CD14-positive monocyte (primary cell): ENCODE results near the gene CSTF2. TPM values are rescaled to one million over a fixed set of nuclear protein-coding genes. Genes with fewer than 3 reads are reported as not detected.

Experiments used
- DNase-seq, 3 donors: peaks; one replicate each; pipeline ENCODE4 v3.0.0-alpha.2; 2011 to 2022
- H2AFZ ChIP-seq: 2 replicates; pipeline ENCODE4 v1.6.0; 2012; ENCODE audit warnings: mild to moderate bottlenecking, low read depth, low read length, inconsistent platforms; ENCODE audit not compliant: insufficient read depth, poor library complexity, severe bottlenecking
- H3K27ac ChIP-seq, 2 donors: 1 replicate in 1 of 2; 2 replicates in 1 of 2; pipeline ENCODE4 v1.5.1; 2012 to 2013; ENCODE audit warnings: low read length in 2 of 2, control low read depth in 1 of 2, inconsistent platforms in 1 of 2, low read depth in 1 of 2, mild to moderate bottlenecking in 1 of 2
- H3K27me3 ChIP-seq, 2 donors: one replicate each; pipeline versions ENCODE4 v1.6.0 to v1.6.1; 2011 to 2013; ENCODE audit warnings: low read length in 2 of 2; ENCODE audit not compliant: control insufficient read depth in 2 of 2, insufficient read depth in 2 of 2
- H3K36me3 ChIP-seq, 2 donors: replicated peaks in 1 of 2; 1 replicate in 1 of 2; 2 replicates in 1 of 2; pipeline versions ENCODE4 v1.5.1 to v1.6.1; 2012 to 2013; ENCODE audit warnings: low read length in 2 of 2, control low read depth in 1 of 2, inconsistent platforms in 1 of 2, mild to moderate bottlenecking in 1 of 2; ENCODE audit not compliant: insufficient read depth in 2 of 2, control insufficient read depth in 1 of 2
- H3K4me1 ChIP-seq, 2 donors: 1 replicate in 1 of 2; 2 replicates in 1 of 2; pipeline versions ENCODE4 v1.5.1 to v1.6.1; 2012 to 2013; ENCODE audit warnings: low read length in 2 of 2, control low read depth in 1 of 2, inconsistent platforms in 1 of 2, mild to moderate bottlenecking in 1 of 2, moderate library complexity in 1 of 2; ENCODE audit not compliant: insufficient read depth in 2 of 2, control insufficient read depth in 1 of 2
- H3K4me2 ChIP-seq: replicated peaks from 2 replicates; pipeline ENCODE3; 2012; ENCODE audit warnings: low read length, moderate library complexity, mild to moderate bottlenecking; ENCODE audit not compliant: poor library complexity, severe bottlenecking; ENCODE audit errors: extremely low read depth
- H3K4me3 ChIP-seq, 3 experiments: fragments of 200-600 bp in 1 of 3; sonication (generic) in 1 of 3; replicated peaks in 1 of 3; 1 replicate in 2 of 3; 2 replicates in 1 of 3; pipeline ENCODE4 v1.5.1; 2011 to 2013; ENCODE audit warnings: low read length in 3 of 3, mild to moderate bottlenecking in 3 of 3, control low read depth in 2 of 3, low read depth in 2 of 3, inconsistent platforms in 1 of 3, moderate library complexity in 1 of 3
- H3K79me2 ChIP-seq: 2 replicates; pipeline ENCODE4 v1.6.0; 2012; ENCODE audit warnings: mild to moderate bottlenecking, control low read depth, inconsistent platforms, low read length, moderate library complexity; ENCODE audit not compliant: insufficient read depth
- H3K9ac ChIP-seq: 2 replicates; pipeline ENCODE4 v1.6.0; 2017; ENCODE audit warnings: low read length, mild to moderate bottlenecking; ENCODE audit not compliant: insufficient read depth, poor library complexity, severe bottlenecking
- H3K9me3 ChIP-seq, 2 donors: replicated peaks in 1 of 2; 1 replicate in 1 of 2; 2 replicates in 1 of 2; pipeline versions ENCODE4 v1.5.1 to v1.6.1; 2012 to 2013; ENCODE audit warnings: low read length in 2 of 2, control low read depth in 1 of 2; ENCODE audit not compliant: control insufficient read depth in 1 of 2, insufficient read depth in 1 of 2
- H4K20me1 ChIP-seq: 2 replicates; pipeline ENCODE4 v1.6.0; 2012; ENCODE audit warnings: mild to moderate bottlenecking, low read length, control low read depth, moderate library complexity; ENCODE audit not compliant: insufficient read depth
- H3K27ac Mint-ChIP-seq, 7 donors: one replicate each; pipeline ENCODE4 v1.8.0; 2020; ENCODE audit warnings: mild to moderate bottlenecking in 7 of 7, mixed read lengths in 7 of 7, moderate library complexity in 6 of 7, inconsistent platforms in 2 of 7
- H3K27me3 Mint-ChIP-seq, 3 donors: one replicate each; pipeline ENCODE4 v1.8.0; 2021 to 2022; ENCODE audit warnings: low read depth in 3 of 3, mild to moderate bottlenecking in 3 of 3, mixed read lengths in 3 of 3, moderate library complexity in 3 of 3, inconsistent platforms in 1 of 3
- H3K36me3 Mint-ChIP-seq, 2 donors: one replicate each; pipeline ENCODE4 v1.8.0; 2020; ENCODE audit warnings: mixed read lengths in 2 of 2, inconsistent platforms in 1 of 2, mild to moderate bottlenecking in 1 of 2
- H3K4me1 Mint-ChIP-seq: one replicate; pipeline ENCODE4 v1.8.0; 2020; ENCODE audit warnings: mild to moderate bottlenecking, mixed read lengths
- H3K4me3 Mint-ChIP-seq, 2 donors: one replicate each; pipeline ENCODE4 v1.8.0; 2020; ENCODE audit warnings: mild to moderate bottlenecking in 2 of 2, mixed read lengths in 2 of 2, moderate library complexity in 1 of 2
- H3K9me3 Mint-ChIP-seq, 7 donors: one replicate each; pipeline ENCODE4 v1.8.0; 2020 to 2022; ENCODE audit warnings: mixed read lengths in 7 of 7, mild to moderate bottlenecking in 6 of 7, moderate library complexity in 6 of 7, inconsistent platforms in 2 of 7
- WGBS: methylation state at CpG from one replicate; pipeline ENCODE4 v1.1.5; 2013; ENCODE audit warnings: missing lambda C conversion rate; ENCODE audit not compliant: insufficient coverage; 5-methylcytosine and 5-hydroxymethylcytosine counted together
- intact Hi-C, 2 donors: fragments of 100-400 bp; cut with micrococcal nuclease; formaldehyde crosslinking; loops; one replicate each; pipeline versions ENCODE4 v1.15.0 to v1.15.1; 2023
- polyA plus RNA-seq, 3 donors: library from polyadenylated mRNA; depleted of rRNA in 1 of 3; unstranded in 2 of 3; stranded (reverse) in 1 of 3; fragments of 300-500 nt in 2 of 3; fragments of >200 nt in 1 of 3; fragmentation: Illumina TruSeq in 2 of 3; gene quantifications; 1 replicate in 2 of 3; 2 replicates in 1 of 3; pipeline ENCODE4 v1.2.3, GENCODE V29; 2012 to 2021
- small RNA-seq: library from RNA; depleted of rRNA; stranded (forward); fragments of <200 nt; gene quantifications from one replicate; pipeline ENCODE3, GENCODE V24; 2012; ENCODE audit warnings: low read depth; ENCODE audit not compliant: insufficient read length
- TF ChIP-seq, protein P1 (sequence below): fragments of 200-600 bp; IDR thresholded peaks from one replicate; pipeline ENCODE4 v1.8.0; 2022; ENCODE audit warnings: antibody characterized with exemption, mild to moderate bottlenecking

Gene CSTF2
- polyA plus RNA-seq, 3 donors = 6.7 to 11.3 (median 10.1) TPM

DNA sequence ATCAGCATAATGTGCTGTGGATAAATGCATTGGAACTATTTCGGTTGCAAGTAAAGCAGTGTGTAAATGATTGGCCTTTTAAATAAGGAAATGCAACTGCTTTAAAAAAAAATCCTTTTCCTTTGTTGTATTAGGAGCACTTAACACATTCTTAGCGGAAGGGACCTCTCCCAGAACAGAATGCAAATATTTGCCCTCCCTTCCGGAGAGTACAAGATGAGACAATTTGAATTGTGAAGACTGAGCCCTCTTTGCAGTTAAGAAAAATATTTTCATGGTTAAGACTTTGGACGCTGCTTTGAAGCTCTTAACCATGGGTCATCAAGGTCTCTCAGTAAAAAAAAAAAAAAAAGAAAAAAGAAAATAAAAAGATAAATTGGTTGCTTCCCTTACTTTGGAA lies 63.5 kb downstream of the CSTF2 start:
- DNase-seq = no peak

More for the DNA sequence above, 63.5 kb downstream of the CSTF2 start:
- no peaks in the 10 kb centered on the region for H3K9me3 ChIP-seq
- H3K4me2 ChIP-seq = no peak overlapping the region
- TF ChIP-seq, protein P1, sequence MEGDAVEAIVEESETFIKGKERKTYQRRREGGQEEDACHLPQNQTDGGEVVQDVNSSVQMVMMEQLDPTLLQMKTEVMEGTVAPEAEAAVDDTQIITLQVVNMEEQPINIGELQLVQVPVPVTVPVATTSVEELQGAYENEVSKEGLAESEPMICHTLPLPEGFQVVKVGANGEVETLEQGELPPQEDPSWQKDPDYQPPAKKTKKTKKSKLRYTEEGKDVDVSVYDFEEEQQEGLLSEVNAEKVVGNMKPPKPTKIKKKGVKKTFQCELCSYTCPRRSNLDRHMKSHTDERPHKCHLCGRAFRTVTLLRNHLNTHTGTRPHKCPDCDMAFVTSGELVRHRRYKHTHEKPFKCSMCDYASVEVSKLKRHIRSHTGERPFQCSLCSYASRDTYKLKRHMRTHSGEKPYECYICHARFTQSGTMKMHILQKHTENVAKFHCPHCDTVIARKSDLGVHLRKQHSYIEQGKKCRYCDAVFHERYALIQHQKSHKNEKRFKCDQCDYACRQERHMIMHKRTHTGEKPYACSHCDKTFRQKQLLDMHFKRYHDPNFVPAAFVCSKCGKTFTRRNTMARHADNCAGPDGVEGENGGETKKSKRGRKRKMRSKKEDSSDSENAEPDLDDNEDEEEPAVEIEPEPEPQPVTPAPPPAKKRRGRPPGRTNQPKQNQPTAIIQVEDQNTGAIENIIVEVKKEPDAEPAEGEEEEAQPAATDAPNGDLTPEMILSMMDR = no peak
- intact Hi-C loops = no loop called here
- Mint-ChIP-seq H3K4me1 (no peaks in the 10 kb centered on the region), H3K27ac (no peak overlapping the region), H3K36me3 (no peaks in the 10 kb centered on the region), H3K9me3 (peaks cover 0 to 4% (median 0%) of the 10 kb centered on the region in 7 donors), H3K4me3 (no peak overlapping the region), H3K27me3 (peaks cover 0 to 7% (median 4%) of the 10 kb centered on the region in 3 donors)
- WGBS = no CpG with 5 or more reads among the region's 4 CpGs
- H2AFZ ChIP-seq = no peak overlapping the region
- no peak overlapping the region for H3K27ac ChIP-seq
- H3K79me2 ChIP-seq = no peaks in the 10 kb centered on the region
- no peaks in the 10 kb centered on the region for H3K36me3 ChIP-seq
- no peaks in the 10 kb centered on the region for H3K4me1 ChIP-seq
- no peak overlapping the region for H3K9ac ChIP-seq
- no peak overlapping the region for H3K4me3 ChIP-seq
- H4K20me1 ChIP-seq = no peaks in the 10 kb centered on the region
- H3K27me3 ChIP-seq = no peaks in the 10 kb centered on the region

Small RNA genes within 50 kb of the gene (small RNA-seq; reads per million reads assigned to genes)
- gene RF00411 = not detected

Other genes starting within 250 kb of the CSTF2 start
- not detected for gene TNMD, start 235.5 kb upstream of the CSTF2 start, polyA plus RNA-seq
- not detected for gene TSPAN6, start 183.6 kb upstream of the CSTF2 start, polyA plus RNA-seq
- gene SRPX2, start 176.2 kb upstream of the CSTF2 start, polyA plus RNA-seq = not detected
- gene SYTL4, start 88.3 kb upstream of the CSTF2 start, polyA plus RNA-seq = under 1 TPM in 1 of 3 donors, not detected in 2; 0.17 TPM
- not detected for gene NOX1, start 54.0 kb downstream of the CSTF2 start, polyA plus RNA-seq
- gene XKRX, start 108.5 kb downstream of the CSTF2 start, polyA plus RNA-seq = not detected
- not detected for gene ARL13A, start 149.3 kb downstream of the CSTF2 start, polyA plus RNA-seq
- 10 to 100 TPM; 10.5 to 13.3 (median 13.0) TPM for gene TRMT2B, start 231.7 kb downstream of the CSTF2 start, polyA plus RNA-seq